IMR-90 (cell line): Measurements from ENCODE around the gene RMDN2. TPM values are rescaled to one million over a fixed set of nuclear protein-coding genes. Genes with fewer than 3 reads are reported as not detected.

Experiments
- ATAC-seq: fragments of 200-7000 bp; cut with Tn5 transposase; 2 replicates; pipeline ENCODE4 v1.9.1; 2020; ENCODE audit warnings: low read depth, mild to moderate bottlenecking, moderate library complexity
- BruUV-seq: library from RNA; stranded (reverse); fragments of 400-500 nt; replicated peaks from 2 replicates; lab custom pipeline; 2021; lab: Mats Ljungman, UMichigan
- CTCF ChIA-PET: fragments of 300-600 bp; formaldehyde crosslinking; extraction: SDS; loops from one replicate; lab custom pipeline; 2021; ENCODE audit warnings: antibody characterized with exemption; lab: Yijun Ruan, JAX
- POLR2A ChIA-PET: fragments of 300-600 bp; sonication (Branson Sonifier 250); formaldehyde crosslinking; loops from one replicate; lab custom pipeline; 2022; ENCODE audit warnings: antibody characterized with exemption; ENCODE audit not compliant: unreplicated experiment; lab: Charles Lee
- DNase-seq: peaks from one replicate; pipeline ENCODE4 v3.0.0; 2013
- H2AFZ ChIP-seq: replicated peaks from 2 replicates; pipeline ENCODE3; 2013; ENCODE audit warnings: low read length, mild to moderate bottlenecking; ENCODE audit not compliant: poor library complexity
- H2AK5ac ChIP-seq: 2 replicates; pipeline ENCODE4 v1.6.1; 2013; ENCODE audit warnings: low read depth, low read length, inconsistent platforms
- H2AK9ac ChIP-seq: replicated peaks from 2 replicates; pipeline ENCODE3; 2013; ENCODE audit warnings: mild to moderate bottlenecking, low read depth, low read length, moderate library complexity; ENCODE audit not compliant: poor library complexity
- H2BK120ac ChIP-seq: 2 replicates; pipeline ENCODE4 v1.6.1; 2013; ENCODE audit warnings: low read depth, low read length, inconsistent platforms
- H2BK15ac ChIP-seq: 3 replicates; pipeline ENCODE4 v1.6.1; 2013; ENCODE audit warnings: low read depth, low read length, inconsistent platforms
- H2BK20ac ChIP-seq: 2 replicates; pipeline ENCODE4 v1.6.1; 2013; ENCODE audit warnings: low read depth, mild to moderate bottlenecking, inconsistent platforms, low read length, moderate library complexity
- H2BK5ac ChIP-seq: 2 replicates; pipeline ENCODE4 v1.6.1; 2013; ENCODE audit warnings: mild to moderate bottlenecking, low read depth, low read length, inconsistent platforms; ENCODE audit not compliant: poor library complexity, severe bottlenecking
- H3K14ac ChIP-seq: replicated peaks from 2 replicates; pipeline ENCODE4 v1.6.1; 2013; ENCODE audit warnings: low read depth, low read length, inconsistent platforms
- H3K18ac ChIP-seq: 2 replicates; pipeline ENCODE4 v1.6.1; 2013; ENCODE audit warnings: low read depth, low read length, control low read depth
- H3K23ac ChIP-seq: 2 replicates; pipeline ENCODE4 v1.6.1; 2013; ENCODE audit warnings: low read depth, low read length, inconsistent platforms
- H3K27ac ChIP-seq: 2 replicates; pipeline ENCODE4 v1.5.1; 2013; ENCODE audit warnings: mild to moderate bottlenecking, control low read depth, low read length; ENCODE audit not compliant: insufficient read depth
- H3K27me3 ChIP-seq: 2 replicates; pipeline ENCODE4 v1.6.1; 2013; ENCODE audit warnings: low read length; ENCODE audit not compliant: control insufficient read depth, insufficient read depth
- H3K36me3 ChIP-seq: 2 replicates; pipeline ENCODE4 v1.6.1; 2013; ENCODE audit warnings: low read length, mixed read lengths; ENCODE audit not compliant: control insufficient read depth, insufficient read depth
- H3K4ac ChIP-seq: 2 replicates; pipeline ENCODE4 v1.6.1; 2013; ENCODE audit warnings: low read depth, low read length, inconsistent platforms
- H3K4me1 ChIP-seq: 2 replicates; pipeline ENCODE4 v1.6.1; 2013; ENCODE audit warnings: low read length, mixed read lengths; ENCODE audit not compliant: control insufficient read depth, insufficient read depth
- H3K4me2 ChIP-seq: 2 replicates; pipeline ENCODE4 v1.6.1; 2013; ENCODE audit warnings: low read depth, mild to moderate bottlenecking, control low read depth, low read length, moderate library complexity
- H3K4me3 ChIP-seq: 2 replicates; pipeline ENCODE4 v1.5.1; 2013; ENCODE audit warnings: low read depth, mild to moderate bottlenecking, control low read depth, low read length, moderate library complexity; ENCODE audit not compliant: insufficient read depth
- H3K56ac ChIP-seq: 2 replicates; pipeline ENCODE4 v1.6.1; 2013; ENCODE audit warnings: low read length, inconsistent platforms; ENCODE audit not compliant: insufficient read depth; ENCODE audit errors: extremely low read depth
- H3K79me1 ChIP-seq, 2 experiments: 2 replicates each; pipeline ENCODE4 v1.6.1; 2013; ENCODE audit warnings: low read length in 2 of 2, inconsistent platforms in 1 of 2, low read depth in 1 of 2
- H3K9ac ChIP-seq: 2 replicates; pipeline ENCODE4 v1.6.1; 2013; ENCODE audit warnings: low read depth, low read length, control low read depth
- H3K9me1 ChIP-seq: 2 replicates; pipeline ENCODE4 v1.6.1; 2013; ENCODE audit warnings: low read length, inconsistent platforms; ENCODE audit not compliant: insufficient read depth
- H3K9me3 ChIP-seq: 2 replicates; pipeline ENCODE4 v1.6.1; 2013; ENCODE audit warnings: low read length; ENCODE audit not compliant: control insufficient read depth, insufficient read depth
- H4K20me1 ChIP-seq: 2 replicates; pipeline ENCODE4 v1.6.1; 2013; ENCODE audit warnings: low read length, inconsistent platforms; ENCODE audit not compliant: insufficient read depth
- H4K5ac ChIP-seq: 2 replicates; pipeline ENCODE4 v1.6.1; 2013; ENCODE audit warnings: mild to moderate bottlenecking, low read depth, low read length, control low read depth
- H4K8ac ChIP-seq, 2 experiments: 2 replicates each; pipeline ENCODE4 v1.6.1; 2013; ENCODE audit warnings: low read depth in 2 of 2, low read length in 2 of 2, control low read depth in 1 of 2, inconsistent platforms in 1 of 2
- H4K91ac ChIP-seq: 2 replicates; pipeline ENCODE4 v1.6.1; 2013; ENCODE audit warnings: low read depth, low read length, inconsistent platforms; ENCODE audit not compliant: insufficient read depth
- BHLHE40 ChIP-seq: fragments of 150-350 bp; IDR thresholded peaks from 2 replicates; pipeline ENCODE4 v1.6.1; 2016; ENCODE audit warnings: mild to moderate bottlenecking, low read depth, low read length
- CEBPB ChIP-seq: IDR thresholded peaks from 2 replicates; pipeline ENCODE4 v1.6.1; 2012; ENCODE audit warnings: low read depth, low read length, improper control_type of control experiment
- CHD1 ChIP-seq: IDR thresholded peaks from 2 replicates; pipeline ENCODE4 v1.6.1; 2012; ENCODE audit warnings: low read depth, low read length, improper control_type of control experiment
- NFE2L2 ChIP-seq: fragments of 150-350 bp; IDR thresholded peaks from 2 replicates; pipeline ENCODE4 v1.6.1; 2016; ENCODE audit warnings: low read depth, mild to moderate bottlenecking, low read length
- USF2 ChIP-seq: fragments of 150-350 bp; IDR thresholded peaks from 2 replicates; pipeline ENCODE4 v1.6.1; 2017; ENCODE audit warnings: mild to moderate bottlenecking, antibody characterized with exemption, low read length, low read depth
- WGBS, 2 experiments: methylation state at CpG; one replicate each; pipeline versions ENCODE4 v1.1.5 to v1.1.7; 2013; ENCODE audit warnings: missing lambda C conversion rate in 2 of 2; ENCODE audit not compliant: insufficient read length in 1 of 2; ENCODE audit errors: extremely low coverage in 2 of 2; 5-methylcytosine and 5-hydroxymethylcytosine counted together
- dilution Hi-C: fragments of 300-500 bp; cut with HindIII; formaldehyde crosslinking; loops from one replicate; pipeline ENCODE4 v1.14.3; 2018; ENCODE audit warnings: low sequenced_read_pairs; ENCODE audit not compliant: unreplicated experiment
- in situ Hi-C: fragments of 300-500 bp; cut with MboI; formaldehyde crosslinking; loops from 3 replicates; pipeline ENCODE4 v1.14.3; 2019; ENCODE audit warnings: low sequenced_read_pairs, inconsistent platforms, mixed read lengths
- intact Hi-C: fragments of 100-400 bp; cut with micrococcal nuclease; formaldehyde crosslinking; loops from 2 replicates; pipeline ENCODE4 v1.10.0; 2022
- polyA plus RNA-seq, 3 experiments: library from polyadenylated mRNA; depleted of rRNA; stranded (reverse); fragments of >200 nt; gene quantifications; 2 replicates each; pipeline ENCODE4 v1.2.3, GENCODE V29; 2012; ENCODE audit warnings: low replicate concordance in 1 of 3
- total RNA-seq: library from RNA; depleted of rRNA; stranded (reverse); fragments of >200 nt; gene quantifications from 2 replicates; pipeline ENCODE4 v1.2.3, GENCODE V29; 2012

Gene RMDN2
- total and polyA plus RNA-seq, 2 of the 4 experiments (the other 2 are of a cell fraction) = 2.3 to 3.0 TPM

GRCh38 chr2:37886745-37887144 lies 38.3 kb upstream of the RMDN2 start:
- in situ Hi-C loops = loop anchor here (25.0 kb wide), 1 partner anchor 724 kb away; the partner anchor contains the start of gene EIF2AK2

More at GRCh38 chr2:37886745-37887144, 38.3 kb upstream of the RMDN2 start:
- Histone ChIP-seq H3K4me3 (no peak overlapping the region), H3K18ac (no peak overlapping the region), H3K9ac (no peak overlapping the region), H3K4me1 (no peaks in the 10 kb centered on the region), H3K36me3 (no peaks in the 10 kb centered on the region), H3K9me1 (no peaks in the 10 kb centered on the region), H2BK20ac (no peak overlapping the region), H4K8ac (no peak overlapping the region), H3K14ac (no peak overlapping the region), H4K5ac (no peak overlapping the region), H3K79me1 (no peaks in the 10 kb centered on the region), H3K27me3 (peaks cover 11% of the 10 kb centered on the region), H3K23ac (no peak overlapping the region), H4K91ac (no peak overlapping the region), H2BK120ac (no peak overlapping the region), H4K20me1 (no peaks in the 10 kb centered on the region), H2AFZ (no peak overlapping the region), H2BK15ac (no peak overlapping the region), H2AK9ac (no peak overlapping the region), H3K4ac (no peak overlapping the region), H2BK5ac (no peak overlapping the region), H2AK5ac (no peak overlapping the region), H3K27ac (no peak overlapping the region), H3K9me3 (no peaks in the 10 kb centered on the region), H3K56ac (no peak overlapping the region), H3K4me2 (no peak overlapping the region)
- intact Hi-C loops = no loop called here
- ATAC-seq (peak; percentile 77), DNase-seq (peak; percentile 81)
- dilution Hi-C loops = no loop called here
- TF ChIP-seq NFE2L2 (no peak), BHLHE40 (peak; percentile 73), USF2 (peak; percentile 32; the same call in 1 of the 2 replicates), CEBPB (no peak), CHD1 (no peak)
- no CpG with 5 or more reads among the region's 5 CpGs for WGBS, 2 experiments
- BruUV-seq = no TSS peak
- ChIA-PET POLR2A (no interaction called here), CTCF (interaction anchor here (1.9 kb wide), 1 partner anchor 9 kb away, joined by 6 read pairs; no protein-coding TSS in a partner anchor)
